ENCODE measurements around the gene H2BK1. TPM values are rescaled to one million over a fixed set of nuclear protein-coding genes. Genes with fewer than 3 reads are reported as not detected.

The H2BK1 gene
- total RNA-seq, 1 experiment from 2014 or later = not detected

GRCh38 chr7:151232917-151233701, 22.8 kb upstream of the H2BK1 start:
- DNase-seq (ENCODE audit: low read depth) = peak; percentile 82

- peak; percentile 86 for DNase-seq (ENCODE audit: low read depth)
Measured at GRCh38 chr7:151232091-151232916, 22.0 kb upstream of the H2BK1 start, which contains the start of gene CHPF2. CHPF2 (plus strand) TSS chr7:151232483; CDS start chr7:151234012, 1,529 bp downstream.

GRCh38 chr7:151231080-151231479, 20.8 kb upstream of the H2BK1 start:
- no peak for DNase-seq (ENCODE audit: low read depth)

- no peak for DNase-seq (ENCODE audit: low read depth)
Measured at GRCh38 chr7:151229249-151229648, 19.0 kb upstream of the H2BK1 start.

- DNase-seq (ENCODE audit: low read depth) = no peak
Measured at GRCh38 chr7:151228024-151228866, 18.0 kb upstream of the H2BK1 start.

GRCh38 chr7:151226875-151227782, 16.8 kb upstream of the H2BK1 start, which contains the start of gene ABCF2:
ABCF2 (minus strand) TSS chr7:151227205; CDS start chr7:151226458, 747 bp downstream.
- peak; percentile 98 for DNase-seq (ENCODE audit: low read depth)

GRCh38 chr7:151226560-151226874, 16.2 kb upstream of the H2BK1 start:
- no peak for DNase-seq (ENCODE audit: low read depth)

GRCh38 chr7:151225948-151226510, 15.7 kb upstream of the H2BK1 start:
- no peak for DNase-seq (ENCODE audit: low read depth)

- DNase-seq (ENCODE audit: low read depth) = no peak
Measured at GRCh38 chr7:151223728-151224127, 13.4 kb upstream of the H2BK1 start.

- DNase-seq (ENCODE audit: low read depth) = no peak
Measured at GRCh38 chr7:151218170-151218569, 7.9 kb upstream of the H2BK1 start.

- DNase-seq (ENCODE audit: low read depth) = no peak
Measured at GRCh38 chr7:151215396-151215795, 5.1 kb upstream of the H2BK1 start.

GRCh38 chr7:151213826-151214225, 3.5 kb upstream of the H2BK1 start:
- DNase-seq (ENCODE audit: low read depth) = no peak

GRCh38 chr7:151212626-151213025, 2.3 kb upstream of the H2BK1 start:
- no peak for DNase-seq (ENCODE audit: low read depth)

- DNase-seq (ENCODE audit: low read depth) = no peak
Measured at GRCh38 chr7:151211155-151211772, 976 bp upstream of the H2BK1 start.

- DNase-seq (ENCODE audit: low read depth) = no peak
Measured at GRCh38 chr7:151209588-151209987, 700 bp downstream of the H2BK1 start.

- no peak for DNase-seq (ENCODE audit: low read depth)
Measured at GRCh38 chr7:151208253-151208862, 1.9 kb downstream of the H2BK1 start.

- no peak for DNase-seq (ENCODE audit: low read depth)
Measured at GRCh38 chr7:151207804-151208203, 2.5 kb downstream of the H2BK1 start.

GRCh38 chr7:151207315-151207714, 3.0 kb downstream of the H2BK1 start:
- DNase-seq (ENCODE audit: low read depth) = no peak

- DNase-seq (ENCODE audit: low read depth) = no peak
Measured at GRCh38 chr7:151206914-151207313, 3.4 kb downstream of the H2BK1 start.

GRCh38 chr7:151205730-151206129, 4.6 kb downstream of the H2BK1 start:
- no peak for DNase-seq (ENCODE audit: low read depth)
